Lung (tissue), 12 donors: ENCODE results near the gene CHRNA4. TPM values are rescaled to one million over a fixed set of nuclear protein-coding genes. Genes with fewer than 3 reads are reported as not detected.

ENCODE experiments used
- ATAC-seq: fragments of 200-7000 bp; cut with Tn5 transposase; one replicate; pipeline ENCODE4 v1.9.1; 2020; ENCODE audit warnings: moderate number of reproducible peaks; ENCODE audit not compliant: insufficient read depth, low FRiP score
- DNase-seq, 3 donors: peaks; one replicate each; pipeline ENCODE4 v3.0.0-alpha.2; 2013 to 2017
- H3K27ac ChIP-seq, 2 donors: one replicate each; pipeline ENCODE4 v1.5.1; 2013; ENCODE audit warnings: mild to moderate bottlenecking in 2 of 2, moderate library complexity in 2 of 2, control low read depth in 1 of 2, inconsistent platforms in 1 of 2, low read depth in 1 of 2, low read length in 1 of 2
- H3K27me3 ChIP-seq, 3 donors: one replicate each; pipeline ENCODE4 v1.5.1; 2013; ENCODE audit warnings: low read length in 2 of 3; ENCODE audit not compliant: control insufficient read depth in 3 of 3, insufficient read depth in 3 of 3
- H3K36me3 ChIP-seq, 4 donors: one replicate each; pipeline ENCODE4 v1.5.1; 2013; ENCODE audit warnings: low read length in 4 of 4, mild to moderate bottlenecking in 1 of 4, moderate library complexity in 1 of 4; ENCODE audit not compliant: control insufficient read depth in 4 of 4, insufficient read depth in 4 of 4
- H3K4me1 ChIP-seq, 5 donors: one replicate each; pipeline ENCODE4 v1.5.1; 2013; ENCODE audit warnings: low read length in 5 of 5, mild to moderate bottlenecking in 2 of 5, moderate library complexity in 1 of 5; ENCODE audit not compliant: control insufficient read depth in 5 of 5, insufficient read depth in 5 of 5
- H3K4me3 ChIP-seq: one replicate; pipeline ENCODE4 v1.5.1; 2013; ENCODE audit warnings: mild to moderate bottlenecking, control low read depth, moderate library complexity
- H3K9ac ChIP-seq, 2 donors: one replicate each; pipeline ENCODE4 v1.5.1; 2013; ENCODE audit warnings: low read length in 2 of 2, control low read depth in 1 of 2; ENCODE audit not compliant: insufficient read depth in 1 of 2
- H3K9me3 ChIP-seq, 4 donors: one replicate each; pipeline ENCODE4 v1.5.1; 2013; ENCODE audit warnings: low read length in 3 of 4, mild to moderate bottlenecking in 1 of 4, moderate library complexity in 1 of 4; ENCODE audit not compliant: control insufficient read depth in 4 of 4, insufficient read depth in 3 of 4
- CTCF ChIP-seq: IDR thresholded peaks from 2 replicates; pipeline ENCODE4 v1.5.1; 2012; ENCODE audit warnings: mild to moderate bottlenecking; ENCODE audit errors: control extremely low read depth, extremely low read depth
- WGBS, 2 donors: extraction: QIAGEN DNeasy Blood & Tissue Kit; methylation state at CpG; one replicate each; pipeline ENCODE4 v1.1.7; 2013; 5-methylcytosine and 5-hydroxymethylcytosine counted together
- polyA plus RNA-seq, 2 donors: library from polyadenylated mRNA; stranded (reverse); fragments of 200-250 nt; gene quantifications; one replicate each; pipeline ENCODE4 v1.2.1, GENCODE V29; 2013
- total RNA-seq, 2 donors: library from RNA; depleted of rRNA in 1 of 2; stranded (reverse); fragments of >200 nt in 1 of 2; gene quantifications; one replicate each; pipeline ENCODE4 v1.2.1, GENCODE V29; 2014 to 2021
- donor health status: control.
- donor health status: control.
- donor health status: Bipolar disorder and iron deficiency.
- donor health status: healthy.
- donor health status: DM: yes; HTN: yes; CAD: no.

CHRNA4 gene
- total and polyA plus RNA-seq, 4 donors: 0.01 to 1.1 (median 0.46) TPM

GRCh38 chr20:63331741-63332400 lies 29.3 kb downstream of the CHRNA4 start:
- TF ChIP-seq CTCF: no peak
- ATAC-seq (no peak), DNase-seq (no peak)
- Histone ChIP-seq H3K36me3 (no peaks in the 10 kb centered on the region), H3K27me3 (peaks cover 0 to 6% (median 4%) of the 10 kb centered on the region in 3 donors), H3K9ac (no peak overlapping the region), H3K4me1 (peaks cover 0 to 4% (median 0%) of the 10 kb centered on the region in 5 donors), H3K27ac (no peak overlapping the region), H3K4me3 (no peak overlapping the region), H3K9me3 (peaks cover 0 to 15% (median 2%) of the 10 kb centered on the region in 4 donors)
- 95 to 96% methylated on average over 8 of the region's 8 CpGs for WGBS, 2 donors

GRCh38 chr20:63330940-63331339 lies 30.2 kb downstream of the CHRNA4 start:
- no peaks in the 10 kb centered on the region for H3K36me3 ChIP-seq
- DNase-seq (no peak), ATAC-seq (no peak)
- H3K27me3 ChIP-seq: peaks cover 0 to 4% (median 0%) of the 10 kb centered on the region in 3 donors
- no peak overlapping the region for H3K9ac ChIP-seq
- no peak overlapping the region for H3K27ac ChIP-seq
- TF ChIP-seq CTCF: no peak
- peaks cover 0 to 4% (median 0%) of the 10 kb centered on the region in 5 donors for H3K4me1 ChIP-seq
- 72 to 76% methylated on average over 13 of the region's 13 CpGs for WGBS, 2 donors
- peaks cover 0 to 14% (median 2%) of the 10 kb centered on the region in 4 donors for H3K9me3 ChIP-seq
- H3K4me3 ChIP-seq: no peak overlapping the region

GRCh38 chr20:63330084-63330760 lies 30.9 kb downstream of the CHRNA4 start:
- Histone ChIP-seq H3K4me3 (no peak overlapping the region), H3K36me3 (no peaks in the 10 kb centered on the region), H3K27ac (no peak overlapping the region), H3K27me3 (peaks cover 0 to 4% (median 0%) of the 10 kb centered on the region in 3 donors), H3K9me3 (peaks cover 0 to 14% (median 2%) of the 10 kb centered on the region in 4 donors), H3K9ac (no peak overlapping the region), H3K4me1 (peaks cover 0 to 4% (median 0%) of the 10 kb centered on the region in 5 donors)
- no peak for DNase-seq
- ATAC-seq: no peak
- WGBS, 2 donors: 79 to 85% methylated on average over 20 of the region's 20 CpGs
- TF ChIP-seq CTCF: no peak
